A549 treated with Hydrocortisone at 1 μM for 4 hours (cell line): Measurements from ENCODE around the gene SDHA. TPM values are rescaled to one million over a fixed set of nuclear protein-coding genes. Genes with fewer than 3 reads are reported as not detected.

ENCODE experiments used
- total RNA-seq: library from RNA; stranded (reverse); fragments of 200-300 nt; extraction: Qiagen RNA extraction; gene quantifications from 5 replicates; pipeline ENCODE4 v1.2.3, GENCODE V29; 2022

The SDHA gene
- 108 to 123 TPM (median 120 TPM) in 5 replicates for total RNA-seq

GRCh38 chr5:217494-218456 lies at the start of gene SDHA, which contains the start of gene CCDC127:
SDHA (plus strand) TSS chr5:218320; CDS start chr5:218356, 36 bp downstream.
CCDC127 (minus strand) TSS chr5:218153; CDS start chr5:216849, 1,304 bp downstream.

DNA sequence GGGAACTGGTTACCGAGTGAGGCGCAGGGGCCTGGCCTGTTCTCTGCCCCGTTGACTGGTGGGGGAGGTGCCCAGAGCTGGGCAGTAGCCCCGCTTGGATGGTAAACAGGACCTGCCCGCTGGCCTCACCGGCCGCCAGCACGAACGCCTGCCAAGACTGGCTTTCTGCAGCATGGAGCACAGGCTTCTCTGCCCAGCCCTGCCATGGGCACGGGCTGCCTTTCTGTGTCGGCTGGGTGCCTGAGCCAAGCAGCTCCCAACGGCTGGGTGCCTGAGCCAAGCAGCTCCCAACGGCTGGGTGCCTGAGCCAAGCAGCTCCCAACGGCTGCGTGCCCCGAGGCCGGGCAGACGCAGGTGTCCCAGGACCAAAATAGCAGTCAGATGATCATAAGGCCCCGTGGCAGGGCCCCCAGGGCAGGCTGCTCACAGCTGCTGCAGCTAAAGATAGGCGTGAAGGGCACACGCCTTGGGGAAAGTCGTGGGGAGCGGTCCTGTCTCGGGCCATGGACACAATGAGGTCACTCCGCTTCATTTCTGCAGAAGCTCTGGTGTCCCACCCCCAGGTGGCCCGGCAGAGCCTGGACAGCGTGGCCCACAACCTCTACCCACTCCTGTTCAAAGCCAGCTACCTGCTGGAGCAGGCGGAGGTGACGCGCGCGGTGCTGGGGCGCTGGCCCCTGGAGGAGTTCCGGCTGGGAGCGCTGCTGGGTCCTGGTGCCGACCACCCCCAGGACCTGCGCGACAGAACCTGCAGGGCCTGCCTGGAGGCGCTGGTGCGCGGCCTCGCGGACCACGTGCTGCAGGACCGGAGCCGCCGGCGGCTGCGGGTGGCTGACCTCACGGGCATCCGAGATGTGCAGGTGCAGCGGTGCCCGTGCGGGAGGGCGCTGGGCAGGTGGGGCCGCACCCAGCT lies 26.8 kb upstream of the SDHA start, which contains the start of gene LRRC14B:
Gene LRRC14B, plus strand, starts transcription at position 460 of the 913 bp plus-strand sequence. Its CDS starts 44 bp downstream, at position 504.

Other genes starting within 250 kb of the SDHA start
- 0.82 to 1.7 TPM (median 1.3 TPM) in 5 replicates for gene PLEKHG4B, start 126.2 kb upstream of the SDHA start, total RNA-seq
- not detected in 5 replicates for gene LRRC14B, start 26.8 kb upstream of the SDHA start, total RNA-seq
- gene CCDC127, start 167 bp upstream of the SDHA start, total RNA-seq: 5.9 to 6.5 TPM (median 6.3 TPM) in 5 replicates
- gene PDCD6, start 53.3 kb downstream of the SDHA start, total RNA-seq: 160 to 188 TPM (median 187 TPM) in 5 replicates
- gene AHRR, start 103.4 kb downstream of the SDHA start, total RNA-seq: 3.9 to 5.5 TPM (median 5.2 TPM) in 5 replicates
- gene EXOC3, start 224.9 kb downstream of the SDHA start, total RNA-seq: 28.4 to 33.7 TPM (median 32.2 TPM) in 5 replicates